ENCODE data around the gene CNGA2.

GRCh38 chrX:151754641-151755215 is 20.2 kb downstream of the CNGA2 start:
- no peak for TF ChIP-seq CTCF (IDR thresholded peaks at IDR 0.05)
- no peak for TF ChIP-seq POLR2A (IDR thresholded peaks at IDR 0.05)
